HepG2 (cell line): ENCODE results near the gene PDLIM4. TPM values are rescaled to one million over a fixed set of nuclear protein-coding genes. Genes with fewer than 3 reads are reported as not detected.

Experiments
- ATAC-seq: fragments of 200-7000 bp; cut with Tn5 transposase; 3 replicates; pipeline ENCODE4 v1.9.1; 2020; ENCODE audit warnings: mild to moderate bottlenecking, moderate library complexity
- BruUV-seq: library from RNA; stranded (reverse); fragments of 400-500 nt; replicated peaks from 2 replicates; lab custom pipeline; 2021; lab: Mats Ljungman, UMichigan
- CTCF ChIA-PET: fragments of 300-600 bp; formaldehyde crosslinking; extraction: SDS; loops from one replicate; lab custom pipeline; 2021; ENCODE audit warnings: low total read pairs, inconsistent platforms, low intra/inter-chr PET ratio; lab: Yijun Ruan, JAX
- POLR2A ChIA-PET: fragments of 350-600 bp; sonication (Branson Sonifier 250); formaldehyde crosslinking; loops from one replicate; lab custom pipeline; 2020; ENCODE audit warnings: antibody characterized with exemption, inconsistent platforms; lab: Yijun Ruan, JAX
- DNase-seq: peaks from one replicate; pipeline ENCODE4 v3.0.0-alpha.2; 2015; ENCODE audit warnings: low spot score
- FAIRE-seq: peaks from 3 replicates; lab custom pipeline; 2011; peaks lifted over from hg19 to GRCh38; lab: Jason Lieb, UNC
- H2AFZ ChIP-seq: one replicate; pipeline ENCODE4 v1.6.1; 2011; ENCODE audit warnings: low read length, inconsistent platforms
- H3K27ac ChIP-seq: fragments of 300-600 bp; 3 replicates; pipeline ENCODE4 v1.8.0; 2011; ENCODE audit warnings: mixed run types, mild to moderate bottlenecking, mixed read lengths, low read length, inconsistent platforms; ENCODE audit not compliant: insufficient read depth; ENCODE audit errors: extremely low read length
- H3K27me3 ChIP-seq, 2 experiments: fragments of 200-600 bp in 1 of 2; 2 replicates in 1 of 2; 3 replicates in 1 of 2; pipeline versions ENCODE4 v1.6.0 to v1.8.0; 2011; ENCODE audit warnings: low read length in 2 of 2, mild to moderate bottlenecking in 2 of 2, moderate library complexity in 2 of 2, inconsistent platforms in 1 of 2; ENCODE audit not compliant: insufficient read depth in 2 of 2, control insufficient read depth in 1 of 2
- H3K36me3 ChIP-seq, 2 experiments: fragments of 200-600 bp in 1 of 2; replicated peaks in 1 of 2; 2 replicates in 1 of 2; 3 replicates in 1 of 2; pipeline versions ENCODE4 v1.5.1 to v1.8.0; 2011; ENCODE audit warnings: low read length in 2 of 2, inconsistent platforms in 1 of 2; ENCODE audit not compliant: insufficient read depth in 2 of 2, control insufficient read depth in 1 of 2
- H3K4me1 ChIP-seq: 2 replicates; pipeline ENCODE4 v1.5.1; 2012; ENCODE audit warnings: low read length, inconsistent platforms; ENCODE audit not compliant: insufficient read depth
- H3K4me2 ChIP-seq: 2 replicates; pipeline ENCODE4 v1.6.0; 2011; ENCODE audit warnings: low read depth, low read length, inconsistent platforms
- H3K4me3 ChIP-seq, 3 experiments: fragments of 200-600 bp in 1 of 3; sonication (generic), shearing (Covaris generic) in 1 of 3; replicated peaks in 1 of 3; 2 replicates each; pipeline ENCODE4 v1.5.1; 2011 to 2016; ENCODE audit warnings: low read length in 3 of 3, inconsistent platforms in 2 of 3, low read depth in 2 of 3, mild to moderate bottlenecking in 2 of 3, control low read depth in 1 of 3, mixed read lengths in 1 of 3; ENCODE audit not compliant: insufficient read depth in 1 of 3
- H3K79me2 ChIP-seq: one replicate; pipeline ENCODE4 v1.6.1; 2011; ENCODE audit warnings: low read length, inconsistent platforms; ENCODE audit not compliant: insufficient read depth
- H3K9ac ChIP-seq: 2 replicates; pipeline ENCODE4 v1.6.0; 2011; ENCODE audit warnings: mild to moderate bottlenecking, low read depth, low read length, inconsistent platforms; ENCODE audit not compliant: insufficient read depth
- H3K9me3 ChIP-seq: 2 replicates; pipeline ENCODE4 v1.5.1; 2012; ENCODE audit warnings: mild to moderate bottlenecking, low read length
- H4K20me1 ChIP-seq: 2 replicates; pipeline ENCODE4 v1.6.0; 2011; ENCODE audit warnings: inconsistent platforms, mild to moderate bottlenecking, low read length, moderate library complexity; ENCODE audit not compliant: insufficient read depth
- SALL1 ChIP-seq: sonication (generic); formaldehyde crosslinking; IDR thresholded peaks from 2 replicates; pipeline ENCODE4 v1.8.0; 2022; ENCODE audit warnings: mild to moderate bottlenecking, missing genetic modification reagents
- SIX4 ChIP-seq: sonication (generic); formaldehyde crosslinking; IDR thresholded peaks from 2 replicates; pipeline ENCODE4 v1.4.0; 2020; ENCODE audit warnings: missing genetic modification reagents
- SP1 ChIP-seq, 2 experiments: fragments of 450-650 bp in 1 of 2; sonication (generic) in 1 of 2; formaldehyde crosslinking in 1 of 2; IDR thresholded peaks; 2 replicates each; pipeline versions ENCODE4 v1.4.0 to v1.6.1; 2016 to 2020; ENCODE audit warnings: missing genetic modification reagents in 1 of 2
- U2AF1 ChIP-seq: fragments of 200-400 bp; formaldehyde crosslinking; optimal IDR thresholded peaks from 2 replicates; pipeline ENCODE3; 2017; ENCODE audit warnings: mild to moderate bottlenecking, low read depth, low read length
- ZBTB38 ChIP-seq: sonication (generic); formaldehyde crosslinking; IDR thresholded peaks from 2 replicates; pipeline ENCODE4 v1.5.1; 2020; ENCODE audit warnings: mild to moderate bottlenecking, missing genetic modification reagents
- ZC3H13 ChIP-seq: sonication (generic); formaldehyde crosslinking; IDR thresholded peaks from 2 replicates; pipeline ENCODE4 v1.8.1; 2023; ENCODE audit warnings: mild to moderate bottlenecking, missing genetic modification reagents, moderate library complexity
- ZFP37 ChIP-seq: sonication (generic); formaldehyde crosslinking; IDR thresholded peaks from 2 replicates; pipeline ENCODE4 v1.4.0; 2020; ENCODE audit warnings: missing genetic modification reagents, borderline replicate concordance
- ZNF124 ChIP-seq: sonication (generic); formaldehyde crosslinking; IDR thresholded peaks from 2 replicates; pipeline ENCODE4 v1.4.0; 2020; ENCODE audit warnings: missing genetic modification reagents
- ZNF260 ChIP-seq: sonication (generic); formaldehyde crosslinking; IDR thresholded peaks from 2 replicates; pipeline ENCODE4 v1.4.0; 2020; ENCODE audit warnings: missing genetic modification reagents, low read depth, mild to moderate bottlenecking, borderline replicate concordance
- ZNF383 ChIP-seq: sonication (generic); formaldehyde crosslinking; IDR thresholded peaks from 2 replicates; pipeline ENCODE4 v1.4.0; 2020; ENCODE audit warnings: missing genetic modification reagents, mild to moderate bottlenecking, borderline replicate concordance
- ZNF546 ChIP-seq: sonication (generic); formaldehyde crosslinking; conservative IDR thresholded peaks from 2 replicates; pipeline ENCODE4 v1.8.1; 2023; ENCODE audit warnings: mild to moderate bottlenecking, missing genetic modification reagents
- WGBS: methylation state at CpG from one replicate; pipeline ENCODE4 v1.1.6; 2017; ENCODE audit warnings: low lambda C conversion rate; 5-methylcytosine and 5-hydroxymethylcytosine counted together
- in situ Hi-C: cut with HindIII; loops from 2 replicates; pipeline ENCODE4 v1.10.0; 2017; ENCODE audit warnings: low pct_unique_long_range_greater_than_20kb; ENCODE audit not compliant: extremely low pct_ligation_motif_present
- intact Hi-C: fragments of 100-400 bp; cut with micrococcal nuclease; formaldehyde crosslinking; loops from one replicate; pipeline ENCODE4 v1.10.0; 2022; ENCODE audit not compliant: unreplicated experiment
- polyA plus RNA-seq, 8 experiments: library from polyadenylated mRNA; depleted of rRNA in 3 of 8; stranded (reverse) in 7 of 8; unstranded in 1 of 8; fragments of >200 nt; fragmentation: Illumina TruSeq in 4 of 8; extraction: Trizol in 4 of 8; gene quantifications; 2 replicates each; pipeline versions ENCODE4 v1.2.1 to v1.2.3, GENCODE V29; 2011 to 2016; ENCODE audit warnings: low read depth in 4 of 8, missing spikeins in 1 of 8, mixed read lengths in 1 of 8; ENCODE audit not compliant: insufficient read depth in 1 of 8
- total RNA-seq, 5 experiments: library from RNA; depleted of rRNA; stranded (reverse); fragments of >200 nt; fragmentation: Illumina TruSeq; extraction: Trizol; gene quantifications; 2 replicates each; pipeline ENCODE4 v1.2.3, GENCODE V29; 2016; ENCODE audit warnings: low read depth in 1 of 5
- TF ChIP-seq, protein P1 (sequence below): sonication (generic); formaldehyde crosslinking; IDR thresholded peaks from 2 replicates; pipeline ENCODE4 v1.8.0; 2023; ENCODE audit warnings: mild to moderate bottlenecking, missing genetic modification reagents
- TF ChIP-seq, protein P2 (sequence below): sonication (generic); formaldehyde crosslinking; IDR thresholded peaks from 2 replicates; pipeline ENCODE4 v1.5.1; 2020; ENCODE audit warnings: mild to moderate bottlenecking, missing genetic modification reagents, moderate library complexity
- TF ChIP-seq, protein P3 (sequence below): sonication (generic); formaldehyde crosslinking; IDR thresholded peaks from 2 replicates; pipeline ENCODE4 v1.4.0; 2020; ENCODE audit warnings: missing genetic modification reagents

PDLIM4 gene
- total and polyA plus RNA-seq, 2 of the 13 experiments (the other 11 are each of a cell fraction or from before 2014, with no cell fraction given) = 1.1 to 2.3 TPM

DNA sequence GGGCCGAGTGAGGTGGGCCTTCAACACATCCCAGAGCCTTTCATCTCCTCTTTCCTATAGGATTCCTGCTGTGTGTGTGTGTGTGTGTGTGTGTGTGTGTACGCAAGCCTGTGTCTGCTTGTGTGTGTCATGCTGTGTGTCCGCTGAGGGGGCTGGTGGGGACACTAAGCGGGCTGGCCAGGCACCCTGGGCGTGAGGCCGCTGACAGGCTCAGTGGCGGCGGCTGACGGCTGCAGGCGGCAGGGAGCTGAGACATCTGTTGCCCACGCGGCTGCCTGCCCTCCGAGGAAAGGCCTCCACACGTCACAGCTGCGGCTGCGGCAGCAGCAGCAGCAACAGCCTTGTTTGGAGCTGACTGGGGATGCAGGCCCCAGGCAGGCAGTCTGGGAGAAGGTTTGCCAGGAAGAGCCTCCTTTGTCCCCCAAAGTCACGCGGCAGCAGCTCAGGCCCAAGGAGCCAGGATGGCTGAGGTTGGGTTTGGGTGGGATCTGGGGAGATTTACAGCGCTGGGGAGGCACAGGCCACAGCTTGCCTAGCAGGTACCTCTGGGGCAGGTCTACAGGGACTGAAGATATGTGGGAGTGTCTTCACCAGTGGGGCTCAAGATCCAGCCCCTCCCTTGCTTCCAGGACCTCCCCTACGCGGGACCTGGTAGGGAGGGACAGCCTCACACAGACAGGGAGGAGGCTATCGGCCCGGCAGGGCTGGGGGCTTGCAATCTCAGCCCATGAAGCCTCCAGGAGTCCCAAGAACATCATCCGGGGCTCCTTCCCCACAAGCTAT is 1.8 kb downstream of the PDLIM4 start:
- peak overlapping the region; percentile 86; the same call in 1 of the 2 replicates for H3K4me2 ChIP-seq
- ATAC-seq (peak; percentile 8), DNase-seq (no peak), FAIRE-seq (no peak)
- BruUV-seq = no TSS peak
- H3K4me1 ChIP-seq = peaks cover 14% of the 10 kb centered on the region
- no peaks in the 10 kb centered on the region for H4K20me1 ChIP-seq
- POLR2A ChIA-PET = interaction anchor here (0.5 kb wide), 1 partner anchor 11 kb away, joined by 4 read pairs; no protein-coding TSS in a partner anchor
- 74% methylated on average over 7 of the region's 24 CpGs for WGBS
- peaks cover 12 to 34% of the 10 kb centered on the region in 2 experiments for H3K27me3 ChIP-seq
- no peak overlapping the region for H3K9ac ChIP-seq
- CTCF ChIA-PET = no interaction called here
- no peaks in the 10 kb centered on the region for H3K9me3 ChIP-seq
- H3K79me2 ChIP-seq = no peaks in the 10 kb centered on the region
- peak overlapping the region in 1 of 3 experiments; percentile 81; a peak in 1 of 6 replicates for H3K4me3 ChIP-seq
- H2AFZ ChIP-seq = no peak overlapping the region
- H3K27ac ChIP-seq = no peak overlapping the region
- intact Hi-C loops (no loop called here), in situ Hi-C loops (no loop called here)
- H3K36me3 ChIP-seq = no peaks in the 10 kb centered on the region
- TF ChIP-seq SALL1 (no peak), ZFP37 (CRISPR knock-in tag) (no peak), SIX4 (no peak), ZNF260 (CRISPR knock-in tag) (no peak), ZNF383 (no peak), ZNF124 (CRISPR knock-in tag) (no peak), ZC3H13 (no peak), U2AF1 (no peak), SP1 (IDR thresholded peaks at IDR 0.05) (no peak), SP1 (CRISPR knock-in tag; IDR thresholded peaks at IDR 0.05) (no peak), ZNF546 (CRISPR knock-in tag) (no peak), ZBTB38 (CRISPR knock-in tag) (peak; percentile 74; the same call in 1 of the 2 replicates)
- TF ChIP-seq, protein P1, sequence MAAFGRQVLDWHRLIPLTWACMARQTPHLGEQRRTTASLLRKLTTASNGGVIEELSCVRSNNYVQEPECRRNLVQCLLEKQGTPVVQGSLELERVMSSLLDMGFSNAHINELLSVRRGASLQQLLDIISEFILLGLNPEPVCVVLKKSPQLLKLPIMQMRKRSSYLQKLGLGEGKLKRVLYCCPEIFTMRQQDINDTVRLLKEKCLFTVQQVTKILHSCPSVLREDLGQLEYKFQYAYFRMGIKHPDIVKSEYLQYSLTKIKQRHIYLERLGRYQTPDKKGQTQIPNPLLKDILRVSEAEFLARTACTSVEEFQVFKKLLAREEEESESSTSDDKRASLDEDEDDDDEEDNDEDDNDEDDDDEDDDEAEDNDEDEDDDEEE (CRISPR knock-in tag) = no peak
- TF ChIP-seq, protein P2, sequence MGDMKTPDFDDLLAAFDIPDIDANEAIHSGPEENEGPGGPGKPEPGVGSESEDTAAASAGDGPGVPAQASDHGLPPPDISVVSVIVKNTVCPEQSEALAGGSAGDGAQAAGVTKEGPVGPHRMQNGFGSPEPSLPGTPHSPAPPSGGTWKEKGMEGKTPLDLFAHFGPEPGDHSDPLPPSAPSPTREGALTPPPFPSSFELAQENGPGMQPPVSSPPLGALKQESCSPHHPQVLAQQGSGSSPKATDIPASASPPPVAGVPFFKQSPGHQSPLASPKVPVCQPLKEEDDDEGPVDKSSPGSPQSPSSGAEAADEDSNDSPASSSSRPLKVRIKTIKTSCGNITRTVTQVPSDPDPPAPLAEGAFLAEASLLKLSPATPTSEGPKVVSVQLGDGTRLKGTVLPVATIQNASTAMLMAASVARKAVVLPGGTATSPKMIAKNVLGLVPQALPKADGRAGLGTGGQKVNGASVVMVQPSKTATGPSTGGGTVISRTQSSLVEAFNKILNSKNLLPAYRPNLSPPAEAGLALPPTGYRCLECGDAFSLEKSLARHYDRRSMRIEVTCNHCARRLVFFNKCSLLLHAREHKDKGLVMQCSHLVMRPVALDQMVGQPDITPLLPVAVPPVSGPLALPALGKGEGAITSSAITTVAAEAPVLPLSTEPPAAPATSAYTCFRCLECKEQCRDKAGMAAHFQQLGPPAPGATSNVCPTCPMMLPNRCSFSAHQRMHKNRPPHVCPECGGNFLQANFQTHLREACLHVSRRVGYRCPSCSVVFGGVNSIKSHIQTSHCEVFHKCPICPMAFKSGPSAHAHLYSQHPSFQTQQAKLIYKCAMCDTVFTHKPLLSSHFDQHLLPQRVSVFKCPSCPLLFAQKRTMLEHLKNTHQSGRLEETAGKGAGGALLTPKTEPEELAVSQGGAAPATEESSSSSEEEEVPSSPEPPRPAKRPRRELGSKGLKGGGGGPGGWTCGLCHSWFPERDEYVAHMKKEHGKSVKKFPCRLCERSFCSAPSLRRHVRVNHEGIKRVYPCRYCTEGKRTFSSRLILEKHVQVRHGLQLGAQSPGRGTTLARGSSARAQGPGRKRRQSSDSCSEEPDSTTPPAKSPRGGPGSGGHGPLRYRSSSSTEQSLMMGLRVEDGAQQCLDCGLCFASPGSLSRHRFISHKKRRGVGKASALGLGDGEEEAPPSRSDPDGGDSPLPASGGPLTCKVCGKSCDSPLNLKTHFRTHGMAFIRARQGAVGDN = peak; percentile 41
- TF ChIP-seq, protein P3, sequence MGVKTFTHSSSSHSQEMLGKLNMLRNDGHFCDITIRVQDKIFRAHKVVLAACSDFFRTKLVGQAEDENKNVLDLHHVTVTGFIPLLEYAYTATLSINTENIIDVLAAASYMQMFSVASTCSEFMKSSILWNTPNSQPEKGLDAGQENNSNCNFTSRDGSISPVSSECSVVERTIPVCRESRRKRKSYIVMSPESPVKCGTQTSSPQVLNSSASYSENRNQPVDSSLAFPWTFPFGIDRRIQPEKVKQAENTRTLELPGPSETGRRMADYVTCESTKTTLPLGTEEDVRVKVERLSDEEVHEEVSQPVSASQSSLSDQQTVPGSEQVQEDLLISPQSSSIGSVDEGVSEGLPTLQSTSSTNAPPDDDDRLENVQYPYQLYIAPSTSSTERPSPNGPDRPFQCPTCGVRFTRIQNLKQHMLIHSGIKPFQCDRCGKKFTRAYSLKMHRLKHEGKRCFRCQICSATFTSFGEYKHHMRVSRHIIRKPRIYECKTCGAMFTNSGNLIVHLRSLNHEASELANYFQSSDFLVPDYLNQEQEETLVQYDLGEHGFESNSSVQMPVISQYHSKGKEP = no peak
